ENCODE measurements around the gene IL6R.

The IL6R gene

DNA sequence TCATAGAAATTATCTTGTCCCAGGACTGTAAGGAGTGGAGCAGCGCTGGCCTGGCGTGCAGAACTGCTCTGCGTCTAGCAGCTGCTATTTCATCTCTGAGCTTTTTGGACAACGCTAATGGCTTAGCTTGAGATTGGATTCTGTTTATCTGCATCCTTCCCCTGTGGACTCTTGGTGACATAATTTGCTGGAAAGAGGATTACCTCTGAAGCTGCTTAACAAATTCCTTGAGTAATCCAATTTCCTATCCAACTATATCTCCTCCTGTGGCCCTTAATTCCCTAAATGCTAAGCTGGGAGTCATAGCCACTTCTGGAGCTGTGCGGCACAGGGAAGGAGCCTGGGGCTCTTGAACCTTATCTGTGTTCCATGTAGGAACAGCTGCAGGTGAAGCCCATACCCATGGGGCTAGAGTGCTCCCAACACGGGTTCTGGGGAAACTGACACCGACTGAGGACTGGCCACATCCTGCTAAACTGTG is 43.2 kb downstream of the IL6R start (continued):
- TF ChIP-seq, protein P1, sequence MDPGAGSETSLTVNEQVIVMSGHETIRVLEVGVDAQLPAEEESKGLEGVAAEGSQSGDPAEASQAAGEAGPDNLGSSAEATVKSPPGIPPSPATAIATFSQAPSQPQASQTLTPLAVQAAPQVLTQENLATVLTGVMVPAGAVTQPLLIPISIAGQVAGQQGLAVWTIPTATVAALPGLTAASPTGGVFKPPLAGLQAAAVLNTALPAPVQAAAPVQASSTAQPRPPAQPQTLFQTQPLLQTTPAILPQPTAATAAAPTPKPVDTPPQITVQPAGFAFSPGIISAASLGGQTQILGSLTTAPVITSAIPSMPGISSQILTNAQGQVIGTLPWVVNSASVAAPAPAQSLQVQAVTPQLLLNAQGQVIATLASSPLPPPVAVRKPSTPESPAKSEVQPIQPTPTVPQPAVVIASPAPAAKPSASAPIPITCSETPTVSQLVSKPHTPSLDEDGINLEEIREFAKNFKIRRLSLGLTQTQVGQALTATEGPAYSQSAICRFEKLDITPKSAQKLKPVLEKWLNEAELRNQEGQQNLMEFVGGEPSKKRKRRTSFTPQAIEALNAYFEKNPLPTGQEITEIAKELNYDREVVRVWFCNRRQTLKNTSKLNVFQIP (CRISPR knock-in tag; IDR thresholded peaks at IDR 0.05; ENCODE audit: borderline replicate concordance, low read depth), result no peak
- TF ChIP-seq PPARA (CRISPR knock-in tag; IDR thresholded peaks at IDR 0.05; ENCODE audit: borderline replicate concordance) (no peak), ESRRG (CRISPR knock-in tag; IDR thresholded peaks at IDR 0.05) (no peak)

DNA sequence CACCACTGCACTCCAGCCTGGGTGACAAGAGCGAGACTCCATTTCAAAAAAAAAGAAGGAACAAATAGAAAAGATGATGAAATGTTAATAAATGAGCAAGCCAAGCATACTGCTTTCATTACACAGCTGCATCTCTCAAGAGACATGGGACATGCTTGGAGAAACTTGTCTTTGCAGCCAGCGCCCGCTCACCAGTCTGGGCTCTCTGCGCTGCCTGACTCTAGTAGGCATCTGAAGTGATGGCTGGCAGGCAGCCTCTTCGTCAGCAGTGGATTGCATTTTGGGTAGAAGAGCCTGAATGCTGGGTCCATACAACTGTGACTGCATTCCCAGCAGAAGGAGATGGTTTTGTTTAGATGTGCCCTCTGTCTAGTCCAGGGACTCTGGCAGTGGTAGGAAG is 48.0 kb downstream of the IL6R start:
- peak; percentile 44; the same call in 2 of the 3 replicates for ATAC-seq
- no peak for TF ChIP-seq ESRRG (CRISPR knock-in tag; IDR thresholded peaks at IDR 0.05)
- TF ChIP-seq ZFP30 (CRISPR knock-in tag; IDR thresholded peaks at IDR 0.05), result no peak
- no peak for TF ChIP-seq ZC3H10 (CRISPR knock-in tag; IDR thresholded peaks at IDR 0.05)
- TF ChIP-seq TOX (CRISPR knock-in tag; IDR thresholded peaks at IDR 0.05; ENCODE audit: borderline replicate concordance), result no peak
- no peak for TF ChIP-seq ZNF70 (CRISPR knock-in tag; IDR thresholded peaks at IDR 0.05)
- TF ChIP-seq BACH2 (CRISPR knock-in tag; IDR thresholded peaks at IDR 0.05; ENCODE audit: borderline replicate concordance), result no peak

DNA sequence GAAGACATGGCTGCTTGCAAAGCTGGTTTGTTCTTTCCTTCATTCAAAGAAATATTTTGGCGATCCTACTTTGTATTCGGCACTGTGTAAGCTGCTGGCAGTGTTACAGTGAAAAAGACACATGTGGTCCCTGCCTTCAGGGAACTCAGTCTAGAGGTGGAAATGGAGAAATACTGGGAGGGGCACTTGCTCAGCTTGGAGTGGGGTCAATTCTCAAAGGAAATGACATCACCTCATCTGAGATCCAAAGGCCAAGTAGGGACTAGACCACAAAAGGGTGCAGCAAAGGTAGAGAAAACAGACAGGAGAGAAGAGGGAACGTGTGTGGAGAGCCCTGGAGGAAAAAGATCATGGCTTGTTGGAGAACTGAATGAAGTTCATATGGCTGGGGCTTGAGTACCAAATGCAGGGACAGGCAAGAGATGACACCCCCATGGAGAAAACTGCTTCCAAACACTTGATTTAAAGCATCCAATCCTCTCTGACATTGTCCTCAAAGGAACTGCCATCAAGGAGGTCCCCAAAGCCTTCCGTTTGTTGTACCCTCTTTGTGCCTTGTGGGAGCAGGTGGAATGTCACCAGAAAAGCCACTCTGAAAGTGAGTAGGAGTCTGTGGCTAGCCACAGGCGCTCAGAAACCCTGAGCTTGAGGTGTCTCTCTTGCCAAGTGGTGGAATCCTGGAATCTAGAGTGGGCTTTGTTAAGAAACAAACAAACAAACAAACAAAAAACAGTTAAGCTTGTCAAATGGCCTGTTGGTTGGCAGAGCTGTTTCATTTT is 48.6 kb downstream of the IL6R start:
- ATAC-seq, result peak; percentile 65
- no peak for TF ChIP-seq CSDC2 (CRISPR knock-in tag; IDR thresholded peaks at IDR 0.05)
- TF ChIP-seq, protein P2, sequence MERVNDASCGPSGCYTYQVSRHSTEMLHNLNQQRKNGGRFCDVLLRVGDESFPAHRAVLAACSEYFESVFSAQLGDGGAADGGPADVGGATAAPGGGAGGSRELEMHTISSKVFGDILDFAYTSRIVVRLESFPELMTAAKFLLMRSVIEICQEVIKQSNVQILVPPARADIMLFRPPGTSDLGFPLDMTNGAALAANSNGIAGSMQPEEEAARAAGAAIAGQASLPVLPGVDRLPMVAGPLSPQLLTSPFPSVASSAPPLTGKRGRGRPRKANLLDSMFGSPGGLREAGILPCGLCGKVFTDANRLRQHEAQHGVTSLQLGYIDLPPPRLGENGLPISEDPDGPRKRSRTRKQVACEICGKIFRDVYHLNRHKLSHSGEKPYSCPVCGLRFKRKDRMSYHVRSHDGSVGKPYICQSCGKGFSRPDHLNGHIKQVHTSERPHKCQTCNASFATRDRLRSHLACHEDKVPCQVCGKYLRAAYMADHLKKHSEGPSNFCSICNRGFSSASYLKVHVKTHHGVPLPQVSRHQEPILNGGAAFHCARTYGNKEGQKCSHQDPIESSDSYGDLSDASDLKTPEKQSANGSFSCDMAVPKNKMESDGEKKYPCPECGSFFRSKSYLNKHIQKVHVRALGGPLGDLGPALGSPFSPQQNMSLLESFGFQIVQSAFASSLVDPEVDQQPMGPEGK (CRISPR knock-in tag; IDR thresholded peaks at IDR 0.05; ENCODE audit: borderline replicate concordance), result no peak
- no peak for TF ChIP-seq ESRRG (CRISPR knock-in tag; IDR thresholded peaks at IDR 0.05)
- TF ChIP-seq ZNF565 (CRISPR knock-in tag; conservative IDR thresholded peaks at IDR 0.05; ENCODE audit: low read depth), result no peak
- TF ChIP-seq ZNF8 (CRISPR knock-in tag; IDR thresholded peaks at IDR 0.05), result no peak
- no peak for TF ChIP-seq ZFP3 (CRISPR knock-in tag; IDR thresholded peaks at IDR 0.05)
- no peak for TF ChIP-seq OSR1 (CRISPR knock-in tag; IDR thresholded peaks at IDR 0.05)
- TF ChIP-seq ZNF70 (CRISPR knock-in tag; IDR thresholded peaks at IDR 0.05), result no peak
- no peak for TF ChIP-seq ZFP30 (CRISPR knock-in tag; IDR thresholded peaks at IDR 0.05)
- TF ChIP-seq ARNTL (CRISPR knock-in tag; IDR thresholded peaks at IDR 0.05; ENCODE audit: borderline replicate concordance, low read depth), result no peak
- TF ChIP-seq PPARA (CRISPR knock-in tag; IDR thresholded peaks at IDR 0.05; ENCODE audit: borderline replicate concordance), result no peak
- TF ChIP-seq ISL1 (CRISPR knock-in tag; IDR thresholded peaks at IDR 0.05), result no peak
- no peak for TF ChIP-seq BACH2 (CRISPR knock-in tag; IDR thresholded peaks at IDR 0.05; ENCODE audit: borderline replicate concordance)
- TF ChIP-seq, protein P3, sequence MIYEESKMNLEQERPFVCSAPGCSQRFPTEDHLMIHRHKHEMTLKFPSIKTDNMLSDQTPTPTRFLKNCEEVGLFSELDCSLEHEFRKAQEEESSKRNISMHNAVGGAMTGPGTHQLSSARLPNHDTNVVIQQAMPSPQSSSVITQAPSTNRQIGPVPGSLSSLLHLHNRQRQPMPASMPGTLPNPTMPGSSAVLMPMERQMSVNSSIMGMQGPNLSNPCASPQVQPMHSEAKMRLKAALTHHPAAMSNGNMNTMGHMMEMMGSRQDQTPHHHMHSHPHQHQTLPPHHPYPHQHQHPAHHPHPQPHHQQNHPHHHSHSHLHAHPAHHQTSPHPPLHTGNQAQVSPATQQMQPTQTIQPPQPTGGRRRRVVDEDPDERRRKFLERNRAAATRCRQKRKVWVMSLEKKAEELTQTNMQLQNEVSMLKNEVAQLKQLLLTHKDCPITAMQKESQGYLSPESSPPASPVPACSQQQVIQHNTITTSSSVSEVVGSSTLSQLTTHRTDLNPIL (CRISPR knock-in tag; IDR thresholded peaks at IDR 0.05; ENCODE audit: low read depth), result no peak
- no peak for TF ChIP-seq SNAI2 (CRISPR knock-in tag; IDR thresholded peaks at IDR 0.05)
- TF ChIP-seq, protein P4, sequence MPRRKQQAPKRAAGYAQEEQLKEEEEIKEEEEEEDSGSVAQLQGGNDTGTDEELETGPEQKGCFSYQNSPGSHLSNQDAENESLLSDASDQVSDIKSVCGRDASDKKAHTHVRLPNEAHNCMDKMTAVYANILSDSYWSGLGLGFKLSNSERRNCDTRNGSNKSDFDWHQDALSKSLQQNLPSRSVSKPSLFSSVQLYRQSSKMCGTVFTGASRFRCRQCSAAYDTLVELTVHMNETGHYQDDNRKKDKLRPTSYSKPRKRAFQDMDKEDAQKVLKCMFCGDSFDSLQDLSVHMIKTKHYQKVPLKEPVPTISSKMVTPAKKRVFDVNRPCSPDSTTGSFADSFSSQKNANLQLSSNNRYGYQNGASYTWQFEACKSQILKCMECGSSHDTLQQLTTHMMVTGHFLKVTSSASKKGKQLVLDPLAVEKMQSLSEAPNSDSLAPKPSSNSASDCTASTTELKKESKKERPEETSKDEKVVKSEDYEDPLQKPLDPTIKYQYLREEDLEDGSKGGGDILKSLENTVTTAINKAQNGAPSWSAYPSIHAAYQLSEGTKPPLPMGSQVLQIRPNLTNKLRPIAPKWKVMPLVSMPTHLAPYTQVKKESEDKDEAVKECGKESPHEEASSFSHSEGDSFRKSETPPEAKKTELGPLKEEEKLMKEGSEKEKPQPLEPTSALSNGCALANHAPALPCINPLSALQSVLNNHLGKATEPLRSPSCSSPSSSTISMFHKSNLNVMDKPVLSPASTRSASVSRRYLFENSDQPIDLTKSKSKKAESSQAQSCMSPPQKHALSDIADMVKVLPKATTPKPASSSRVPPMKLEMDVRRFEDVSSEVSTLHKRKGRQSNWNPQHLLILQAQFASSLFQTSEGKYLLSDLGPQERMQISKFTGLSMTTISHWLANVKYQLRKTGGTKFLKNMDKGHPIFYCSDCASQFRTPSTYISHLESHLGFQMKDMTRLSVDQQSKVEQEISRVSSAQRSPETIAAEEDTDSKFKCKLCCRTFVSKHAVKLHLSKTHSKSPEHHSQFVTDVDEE (CRISPR knock-in tag; IDR thresholded peaks at IDR 0.05), result no peak
- TF ChIP-seq, protein P1 (CRISPR knock-in tag; IDR thresholded peaks at IDR 0.05; ENCODE audit: borderline replicate concordance, low read depth), result no peak
- no peak for TF ChIP-seq ZC3H10 (CRISPR knock-in tag; IDR thresholded peaks at IDR 0.05)
- TF ChIP-seq, protein P5, sequence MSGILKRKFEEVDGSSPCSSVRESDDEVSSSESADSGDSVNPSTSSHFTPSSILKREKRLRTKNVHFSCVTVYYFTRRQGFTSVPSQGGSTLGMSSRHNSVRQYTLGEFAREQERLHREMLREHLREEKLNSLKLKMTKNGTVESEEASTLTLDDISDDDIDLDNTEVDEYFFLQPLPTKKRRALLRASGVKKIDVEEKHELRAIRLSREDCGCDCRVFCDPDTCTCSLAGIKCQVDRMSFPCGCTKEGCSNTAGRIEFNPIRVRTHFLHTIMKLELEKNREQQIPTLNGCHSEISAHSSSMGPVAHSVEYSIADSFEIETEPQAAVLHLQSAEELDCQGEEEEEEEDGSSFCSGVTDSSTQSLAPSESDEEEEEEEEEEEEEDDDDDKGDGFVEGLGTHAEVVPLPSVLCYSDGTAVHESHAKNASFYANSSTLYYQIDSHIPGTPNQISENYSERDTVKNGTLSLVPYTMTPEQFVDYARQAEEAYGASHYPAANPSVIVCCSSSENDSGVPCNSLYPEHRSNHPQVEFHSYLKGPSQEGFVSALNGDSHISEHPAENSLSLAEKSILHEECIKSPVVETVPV (CRISPR knock-in tag; IDR thresholded peaks at IDR 0.05), result no peak
- no peak for TF ChIP-seq RARB (CRISPR knock-in tag; IDR thresholded peaks at IDR 0.05)

Measured in SK-N-SH treated with all-trans-retinoic acid at 6 μM for 48 hours (cell line).